Prostate gland (tissue), 2 donors: ENCODE data around the gene GRIN2A. TPM values are rescaled to one million over a fixed set of nuclear protein-coding genes. Genes with fewer than 3 reads are reported as not detected.

ENCODE experiments used
- DNase-seq: peaks from one replicate; pipeline ENCODE4 v3.0.0-alpha.2; 2019; ENCODE audit warnings: low spot score
- H3K27ac ChIP-seq, 2 donors: fragments of 200-600 bp; sonication (generic); 2 replicates each; pipeline ENCODE4 v1.5.1; 2017 to 2019
- H3K27me3 ChIP-seq: fragments of 200-600 bp; sonication (generic); replicated peaks from 2 replicates; pipeline ENCODE4 v1.5.1; 2019; ENCODE audit not compliant: insufficient read depth
- H3K36me3 ChIP-seq, 2 donors: fragments of 200-600 bp; sonication (generic); 1 replicate in 1 of 2; 2 replicates in 1 of 2; pipeline versions ENCODE4 v1.5.1 to v1.8.1; 2017 to 2019
- H3K4me1 ChIP-seq: fragments of 200-600 bp; sonication (generic); replicated peaks from 2 replicates; pipeline ENCODE4 v1.5.1; 2019
- H3K4me3 ChIP-seq, 2 donors: fragments of 200-600 bp; sonication (generic); 2 replicates each; pipeline ENCODE4 v1.5.1; 2017 to 2019
- H3K9me3 ChIP-seq: fragments of 200-600 bp; sonication (generic); 2 replicates; pipeline ENCODE4 v1.5.1; 2017
- POLR2A ChIP-seq: fragments of 450-650 bp; IDR thresholded peaks from one replicate; pipeline ENCODE4 v1.6.1; 2016; ENCODE audit warnings: antibody characterized with exemption, mild to moderate bottlenecking
- POLR2AphosphoS5 ChIP-seq: sonication (generic); formaldehyde crosslinking; IDR thresholded peaks from one replicate; pipeline ENCODE4 v1.6.1; 2017; ENCODE audit warnings: antibody characterized with exemption
- WGBS: methylation state at CpG from one replicate; pipeline ENCODE4 v1.1.5; 2018; 5-methylcytosine and 5-hydroxymethylcytosine counted together
- intact Hi-C: fragments of 100-400 bp; cut with DNase I; formaldehyde crosslinking; loops from one replicate; pipeline ENCODE4 v1.14.2; 2022
- total RNA-seq, 2 donors: library from RNA; depleted of rRNA; stranded (reverse); fragments of >200 nt; gene quantifications; one replicate each; pipeline ENCODE4 v1.1.0, GENCODE V29; 2016
- TF ChIP-seq, protein P1 (sequence below), 4 experiments: fragments of 200-600 bp in 2 of 4; fragments of 450-650 bp in 2 of 4; sonication (generic) in 2 of 4; IDR thresholded peaks; 1 replicate in 3 of 4; 2 replicates in 1 of 4; pipeline ENCODE4 v1.5.1; 2016 to 2019; ENCODE audit warnings: antibody characterized with exemption in 4 of 4, mild to moderate bottlenecking in 2 of 4, moderate library complexity in 2 of 4

The GRIN2A gene
- total RNA-seq, 2 donors from 2014 or later: 0.23 to 11.4 TPM

DNA sequence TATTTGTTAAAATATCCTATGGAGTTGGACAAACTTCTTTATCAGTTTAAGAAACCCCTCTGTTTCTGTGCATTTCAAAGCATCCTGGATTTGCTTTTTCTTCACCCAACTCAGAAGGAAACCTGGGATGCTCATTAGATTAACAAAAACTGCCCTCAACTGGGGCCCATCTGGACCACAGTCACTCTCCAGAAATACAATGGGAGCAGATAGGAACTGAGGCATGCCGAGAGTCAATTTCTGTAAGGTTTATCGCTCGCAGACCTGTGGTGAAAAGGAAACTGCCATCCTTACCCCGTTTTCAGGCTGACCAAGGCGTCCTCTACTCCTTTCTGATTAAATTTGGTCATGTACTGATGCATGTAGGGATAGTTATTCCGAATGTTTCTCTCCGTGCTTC, 360.3 kb downstream of the GRIN2A start:
- H3K4me1 ChIP-seq: no peaks in the 10 kb centered on the region
- H3K36me3 ChIP-seq: no peaks in the 10 kb centered on the region
- intact Hi-C loops: no loop called here
- 68% methylated on average over 7 of the region's 7 CpGs for WGBS
- H3K27me3 ChIP-seq: peaks cover 2% of the 10 kb centered on the region
- TF ChIP-seq POLR2AphosphoS5 (no peak), POLR2A (no peak)
- TF ChIP-seq, protein P1, sequence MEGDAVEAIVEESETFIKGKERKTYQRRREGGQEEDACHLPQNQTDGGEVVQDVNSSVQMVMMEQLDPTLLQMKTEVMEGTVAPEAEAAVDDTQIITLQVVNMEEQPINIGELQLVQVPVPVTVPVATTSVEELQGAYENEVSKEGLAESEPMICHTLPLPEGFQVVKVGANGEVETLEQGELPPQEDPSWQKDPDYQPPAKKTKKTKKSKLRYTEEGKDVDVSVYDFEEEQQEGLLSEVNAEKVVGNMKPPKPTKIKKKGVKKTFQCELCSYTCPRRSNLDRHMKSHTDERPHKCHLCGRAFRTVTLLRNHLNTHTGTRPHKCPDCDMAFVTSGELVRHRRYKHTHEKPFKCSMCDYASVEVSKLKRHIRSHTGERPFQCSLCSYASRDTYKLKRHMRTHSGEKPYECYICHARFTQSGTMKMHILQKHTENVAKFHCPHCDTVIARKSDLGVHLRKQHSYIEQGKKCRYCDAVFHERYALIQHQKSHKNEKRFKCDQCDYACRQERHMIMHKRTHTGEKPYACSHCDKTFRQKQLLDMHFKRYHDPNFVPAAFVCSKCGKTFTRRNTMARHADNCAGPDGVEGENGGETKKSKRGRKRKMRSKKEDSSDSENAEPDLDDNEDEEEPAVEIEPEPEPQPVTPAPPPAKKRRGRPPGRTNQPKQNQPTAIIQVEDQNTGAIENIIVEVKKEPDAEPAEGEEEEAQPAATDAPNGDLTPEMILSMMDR (IDR thresholded peaks at IDR 0.05): no peak
- H3K27ac ChIP-seq: no peak overlapping the region
- no peak overlapping the region for H3K4me3 ChIP-seq
- no peak for DNase-seq
- H3K9me3 ChIP-seq: no peaks in the 10 kb centered on the region

- DNase-seq: no peak
- 64% methylated on average over 3 of the region's 3 CpGs for WGBS
These were observed 360.9 kb downstream of the GRIN2A start for GRCh38 chr16:9821331-9821730.

GRCh38 chr16:9820476-9821246, 361.6 kb downstream of the GRIN2A start:
- Histone ChIP-seq H3K27ac (no peak overlapping the region), H3K27me3 (peaks cover 2% of the 10 kb centered on the region), H3K9me3 (no peaks in the 10 kb centered on the region), H3K4me3 (no peak overlapping the region), H3K36me3 (no peaks in the 10 kb centered on the region), H3K4me1 (no peaks in the 10 kb centered on the region)
- intact Hi-C loops: no loop called here
- TF ChIP-seq, protein P1 (IDR thresholded peaks at IDR 0.05): no peak
- TF ChIP-seq POLR2A (no peak), POLR2AphosphoS5 (no peak)
- 39% methylated on average over 8 of the region's 8 CpGs for WGBS
- DNase-seq: no peak

More at GRCh38 chr16:9821331-9821730, 360.9 kb downstream of the GRIN2A start:
- Histone ChIP-seq H3K27ac (no peak overlapping the region), H3K9me3 (no peaks in the 10 kb centered on the region), H3K4me3 (no peak overlapping the region), H3K27me3 (peaks cover 2% of the 10 kb centered on the region), H3K4me1 (no peaks in the 10 kb centered on the region), H3K36me3 (no peaks in the 10 kb centered on the region)
- TF ChIP-seq, protein P1 (IDR thresholded peaks at IDR 0.05): no peak
- TF ChIP-seq POLR2A: no peak
- no peak for TF ChIP-seq POLR2AphosphoS5
- intact Hi-C loops: no loop called here

DNA sequence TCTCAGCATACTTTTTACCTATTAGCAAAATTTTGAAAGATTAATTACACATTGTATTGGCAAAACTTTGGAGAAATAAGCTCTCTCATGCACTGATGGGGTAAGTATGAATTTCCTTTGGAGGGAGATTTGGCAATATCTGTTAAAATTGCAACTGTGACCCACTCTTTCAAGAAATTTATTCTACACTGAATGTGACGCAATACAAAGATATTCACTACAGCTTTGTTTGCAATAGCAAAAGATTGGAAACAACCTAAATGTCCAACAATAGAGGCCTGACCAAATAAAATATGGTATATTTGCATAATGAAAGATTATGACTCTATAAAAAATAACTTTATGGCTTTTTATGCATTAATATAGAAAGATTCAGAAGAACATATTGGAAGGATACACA, 363.5 kb downstream of the GRIN2A start:
- Histone ChIP-seq H3K4me3 (no peak overlapping the region), H3K4me1 (no peaks in the 10 kb centered on the region), H3K27me3 (peaks cover 2% of the 10 kb centered on the region), H3K27ac (no peak overlapping the region), H3K9me3 (no peaks in the 10 kb centered on the region), H3K36me3 (no peaks in the 10 kb centered on the region)
- DNase-seq: no peak
- WGBS: 53% methylated on average over 1 of the region's 1 CpG
- TF ChIP-seq POLR2A (no peak), POLR2AphosphoS5 (no peak)
- TF ChIP-seq, protein P1 (IDR thresholded peaks at IDR 0.05): no peak
- intact Hi-C loops: no loop called here

GRCh38 chr16:9817586-9817985, 364.6 kb downstream of the GRIN2A start:
- intact Hi-C loops: no loop called here
- H3K27me3 ChIP-seq: no peaks in the 10 kb centered on the region
- WGBS: 58% methylated on average over 4 of the region's 4 CpGs
- TF ChIP-seq POLR2AphosphoS5: no peak
- TF ChIP-seq, protein P1 (IDR thresholded peaks at IDR 0.05): no peak
- TF ChIP-seq POLR2A: no peak
- H3K36me3 ChIP-seq: no peaks in the 10 kb centered on the region
- no peak for DNase-seq
- H3K27ac ChIP-seq: no peak overlapping the region
- no peak overlapping the region for H3K4me3 ChIP-seq
- H3K4me1 ChIP-seq: no peaks in the 10 kb centered on the region
- H3K9me3 ChIP-seq: no peaks in the 10 kb centered on the region
